ENCODE data around the gene KIF6.

The KIF6 gene

DNA sequence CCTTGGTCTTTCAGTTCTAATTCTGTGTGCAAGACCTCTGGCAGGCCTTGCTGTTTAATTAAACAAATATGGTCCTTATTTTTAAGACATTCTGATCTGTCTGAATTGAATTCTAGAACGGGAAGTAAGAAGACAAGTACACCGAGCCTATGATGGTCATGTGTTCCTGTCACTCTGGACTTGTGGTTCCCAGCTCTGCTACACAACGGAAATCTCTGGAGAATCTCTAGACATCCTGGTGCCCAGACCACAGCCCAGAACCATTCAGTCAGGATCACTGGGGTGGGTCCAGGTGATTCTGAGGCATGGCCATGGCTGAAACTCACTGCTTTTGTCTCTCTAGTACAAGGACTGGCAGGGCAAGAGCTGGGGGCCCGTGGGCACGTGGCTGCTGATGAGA lies 386.8 kb downstream of the KIF6 start:
- DNase-seq = no peak

DNA sequence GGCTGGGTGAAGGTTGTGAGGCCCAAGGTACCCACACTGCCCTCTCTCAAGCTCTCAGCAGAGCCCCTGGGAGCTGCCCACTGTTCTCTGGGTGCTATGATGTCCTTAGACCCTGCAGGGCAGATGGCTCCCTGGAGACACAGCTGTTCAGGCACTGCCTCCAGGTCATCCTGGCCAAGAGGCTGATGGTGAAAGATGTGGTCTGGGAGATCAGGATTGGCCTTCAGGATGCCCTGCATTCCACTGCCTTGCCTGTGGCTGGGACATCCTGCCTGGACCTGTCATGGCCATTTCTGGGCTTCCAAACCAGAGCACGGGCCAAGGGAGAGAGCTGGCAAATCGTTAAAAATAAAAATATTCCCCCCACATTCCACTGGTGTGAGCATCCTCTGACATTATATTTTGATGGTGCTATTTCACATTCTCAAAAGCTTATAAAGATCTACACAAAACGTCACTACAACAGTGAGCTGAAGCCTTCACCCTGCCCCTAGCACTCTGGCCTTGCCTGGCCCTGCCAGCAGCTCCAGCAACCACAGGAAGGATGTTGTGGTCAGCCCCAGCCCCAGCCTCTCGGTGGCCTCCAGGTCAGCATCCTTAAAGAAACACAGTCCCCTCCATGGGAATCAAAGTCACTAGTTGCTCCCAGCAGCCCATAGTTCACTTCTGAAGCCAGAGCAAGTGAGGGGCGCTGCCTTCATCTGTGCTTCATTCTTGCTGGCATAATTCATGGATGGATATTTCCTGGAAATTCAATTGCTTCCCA lies 389.2 kb downstream of the KIF6 start:
- DNase-seq = no peak

DNA sequence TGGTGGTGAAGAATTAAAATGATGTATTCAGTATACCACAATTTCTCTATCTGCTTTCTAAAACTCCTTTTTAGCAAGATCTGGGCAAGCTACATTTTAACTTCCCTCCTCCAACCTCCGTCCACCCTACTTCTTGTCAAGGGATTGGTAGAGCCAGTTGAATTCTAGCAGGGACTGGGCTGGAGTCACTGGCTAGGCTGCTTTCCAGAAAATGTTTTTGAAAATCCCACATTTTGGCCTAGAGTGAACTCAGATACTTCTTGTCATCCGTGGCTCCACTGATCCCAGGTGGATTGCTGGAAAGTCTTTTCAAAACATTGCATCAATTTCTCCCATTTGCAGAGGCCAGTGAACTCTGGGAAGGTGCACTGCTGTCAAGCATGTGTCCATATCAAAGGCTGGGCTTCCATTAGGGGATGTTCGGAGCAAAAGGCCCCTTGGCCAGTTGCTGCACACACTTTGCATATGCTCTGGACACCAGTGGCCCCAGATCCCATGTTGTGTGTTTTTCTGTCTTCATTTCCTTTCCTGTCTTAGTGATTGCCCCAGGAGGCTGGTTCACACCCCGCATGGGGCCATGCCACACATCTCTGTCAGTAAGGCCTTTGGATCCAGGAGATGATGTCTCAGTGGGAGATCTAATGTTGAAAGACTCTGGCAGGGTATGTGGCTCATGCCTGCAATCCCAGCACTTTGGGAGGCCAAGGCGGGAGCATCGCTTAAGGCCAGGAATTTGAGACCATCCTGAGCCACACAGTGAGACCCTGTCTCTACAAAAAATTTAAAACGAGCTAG lies 391.4 kb downstream of the KIF6 start:
- DNase-seq = no peak

DNA sequence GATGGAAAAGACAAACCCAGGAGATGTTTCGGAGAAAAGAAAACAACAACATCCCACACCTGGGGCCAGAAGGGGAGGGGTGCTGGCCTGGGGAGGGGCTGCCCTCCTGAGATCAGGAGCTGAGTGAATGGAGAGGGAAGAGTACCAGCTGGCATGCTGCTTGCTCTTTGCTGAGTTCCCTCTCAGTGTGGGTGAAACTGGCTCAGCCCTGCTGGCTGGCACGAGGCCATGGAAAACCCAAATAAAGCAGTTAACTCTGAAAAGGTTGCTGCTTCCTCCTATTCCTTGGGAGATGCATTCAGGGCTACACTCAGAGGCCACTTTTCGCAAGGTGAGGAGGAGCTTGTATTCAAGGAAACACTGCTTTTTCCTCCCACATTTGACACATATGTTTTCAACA lies 394.7 kb downstream of the KIF6 start:
- no peak for DNase-seq

DNA sequence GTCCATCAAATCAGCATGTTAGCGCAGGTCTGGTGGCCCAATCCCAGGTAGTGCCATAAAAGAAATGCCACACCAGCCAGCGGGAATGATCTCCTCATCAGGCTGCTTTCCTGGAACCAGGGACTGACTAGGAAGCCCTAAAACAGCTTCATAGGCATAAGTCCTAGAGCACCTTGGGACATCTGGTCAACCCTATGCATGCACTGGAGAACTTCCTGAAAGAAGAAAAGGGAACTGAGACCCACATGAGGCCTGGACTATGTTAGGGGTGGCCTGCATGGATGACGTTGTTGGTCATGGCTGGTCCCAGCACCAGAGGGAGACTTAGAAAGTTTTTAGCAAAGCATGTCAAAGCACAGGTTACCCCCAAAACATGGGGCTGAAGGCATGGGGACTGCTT lies 395.2 kb downstream of the KIF6 start:
- DNase-seq = no peak

DNA sequence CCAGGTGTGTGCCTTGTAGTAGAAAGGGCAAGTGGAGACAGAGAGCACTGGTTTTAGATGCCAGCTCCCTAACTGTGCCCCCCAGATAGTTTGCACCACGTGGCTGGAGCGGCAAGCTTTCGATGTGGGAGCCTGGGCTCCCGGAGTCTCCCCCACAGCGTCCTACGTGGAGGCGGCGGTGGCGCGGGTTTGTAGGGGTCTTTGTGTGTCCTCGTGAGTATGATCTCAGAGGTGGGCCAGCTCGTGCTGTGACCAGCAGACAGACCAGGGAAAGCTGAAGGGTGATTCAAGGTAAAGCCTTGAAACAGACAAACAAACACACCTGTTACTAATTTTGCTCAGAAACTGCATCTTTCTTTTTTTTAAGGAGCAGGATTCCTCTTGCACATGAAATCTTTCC lies 397.1 kb downstream of the KIF6 start:
- DNase-seq = no peak

DNA sequence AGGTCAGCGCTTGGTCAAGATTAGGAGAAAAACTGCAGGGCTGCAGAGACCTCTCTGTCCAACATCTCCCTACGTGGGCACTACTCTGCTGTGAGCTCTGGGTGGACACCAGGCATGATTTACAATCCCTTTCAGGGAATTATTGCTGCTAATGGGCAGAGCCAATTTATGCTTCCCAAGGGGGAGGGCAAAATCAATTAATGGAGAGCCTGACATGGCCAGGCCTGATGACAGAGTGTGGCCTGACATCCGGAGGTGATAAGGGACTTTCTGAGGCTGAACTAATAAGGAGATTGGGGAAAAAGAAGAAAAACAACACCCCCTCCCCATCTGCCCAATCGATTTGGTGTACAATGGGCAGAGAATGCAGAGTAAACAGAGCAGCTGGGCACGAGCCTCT lies 397.7 kb downstream of the KIF6 start:
- DNase-seq = no peak

DNA sequence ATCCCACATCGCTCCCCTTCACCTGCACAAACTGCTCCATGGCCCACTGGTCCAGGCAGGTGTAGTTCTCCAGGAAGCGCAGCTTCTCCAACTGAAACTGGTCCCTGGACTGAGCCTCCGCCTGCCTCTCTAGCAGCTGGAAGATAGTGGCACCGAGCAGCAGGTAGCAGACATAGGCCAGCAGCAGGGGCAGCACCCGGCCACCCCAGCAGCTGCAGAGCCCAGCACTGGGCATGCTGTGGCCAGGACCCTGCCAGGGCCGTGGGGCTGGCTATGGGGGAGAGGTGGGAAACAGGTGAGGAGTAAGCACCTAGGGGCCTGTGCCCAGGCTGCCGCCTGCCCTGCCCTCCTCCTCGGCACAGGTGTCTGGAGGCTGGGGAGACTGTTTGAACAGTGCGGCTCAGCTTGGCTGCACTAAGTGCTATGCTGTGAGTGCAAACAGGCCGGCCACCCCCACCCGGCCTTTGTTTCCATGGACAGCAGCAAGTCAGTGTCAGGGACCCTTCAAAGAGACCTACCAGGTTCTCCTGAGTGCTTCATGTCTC lies 402.8 kb downstream of the KIF6 start, which contains the start of gene KCNK16:
Gene KCNK16 (minus strand): TSS at position 397 of the 545 bp plus-strand sequence. CDS start 162 bp downstream, at position 235.
- no peak for DNase-seq

DNA sequence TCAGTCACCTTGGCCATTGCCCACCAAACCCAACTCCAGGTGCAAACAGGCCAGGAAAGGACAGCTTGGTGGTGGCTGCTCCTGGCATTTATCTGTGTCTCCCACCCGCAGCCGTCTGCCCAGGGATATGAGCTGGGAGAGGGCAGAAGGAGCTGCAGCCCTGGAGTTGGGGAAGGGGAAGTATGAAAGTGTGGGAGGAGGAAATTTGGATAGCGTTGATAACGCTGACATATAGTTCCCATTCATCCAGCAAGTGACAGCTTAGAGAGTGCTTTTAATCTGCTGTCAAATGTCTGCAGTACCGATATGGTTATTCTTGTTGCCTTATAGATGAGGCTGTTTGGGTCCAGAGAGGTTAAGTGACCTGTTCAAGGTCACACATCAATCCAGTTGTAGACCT lies 403.4 kb downstream of the KIF6 start:
- DNase-seq = no peak

DNA sequence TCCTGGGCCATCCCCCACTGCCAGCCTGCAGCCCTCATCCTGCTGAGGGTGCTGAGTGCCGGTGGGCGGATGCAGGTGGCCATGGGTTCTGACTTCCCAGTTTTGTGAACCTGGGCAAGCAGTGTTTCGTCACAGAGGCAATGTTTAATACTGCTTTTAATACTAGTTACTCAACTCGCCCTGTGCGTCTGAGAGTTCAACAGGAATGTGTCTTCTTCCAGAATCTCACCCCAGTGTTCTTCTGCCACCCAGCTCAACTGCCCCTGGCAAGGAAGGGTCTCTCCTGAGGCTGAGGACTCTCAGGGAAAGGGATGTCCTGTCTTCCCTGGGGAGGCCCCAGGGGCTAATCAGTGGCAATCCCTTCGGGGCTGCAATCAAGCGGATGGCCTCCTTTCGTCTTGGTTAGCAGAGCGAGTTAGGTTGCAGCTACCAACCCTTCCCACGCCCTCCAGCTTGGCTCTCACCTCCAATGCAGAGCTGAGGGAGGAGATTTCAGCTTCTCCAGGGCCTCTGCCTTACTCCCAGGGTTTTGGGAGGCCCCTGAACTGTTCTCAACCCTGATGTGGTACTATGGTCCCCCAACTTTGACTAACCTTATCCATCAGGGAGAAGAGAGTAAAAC lies 404.7 kb downstream of the KIF6 start:
- no peak for DNase-seq

DNA sequence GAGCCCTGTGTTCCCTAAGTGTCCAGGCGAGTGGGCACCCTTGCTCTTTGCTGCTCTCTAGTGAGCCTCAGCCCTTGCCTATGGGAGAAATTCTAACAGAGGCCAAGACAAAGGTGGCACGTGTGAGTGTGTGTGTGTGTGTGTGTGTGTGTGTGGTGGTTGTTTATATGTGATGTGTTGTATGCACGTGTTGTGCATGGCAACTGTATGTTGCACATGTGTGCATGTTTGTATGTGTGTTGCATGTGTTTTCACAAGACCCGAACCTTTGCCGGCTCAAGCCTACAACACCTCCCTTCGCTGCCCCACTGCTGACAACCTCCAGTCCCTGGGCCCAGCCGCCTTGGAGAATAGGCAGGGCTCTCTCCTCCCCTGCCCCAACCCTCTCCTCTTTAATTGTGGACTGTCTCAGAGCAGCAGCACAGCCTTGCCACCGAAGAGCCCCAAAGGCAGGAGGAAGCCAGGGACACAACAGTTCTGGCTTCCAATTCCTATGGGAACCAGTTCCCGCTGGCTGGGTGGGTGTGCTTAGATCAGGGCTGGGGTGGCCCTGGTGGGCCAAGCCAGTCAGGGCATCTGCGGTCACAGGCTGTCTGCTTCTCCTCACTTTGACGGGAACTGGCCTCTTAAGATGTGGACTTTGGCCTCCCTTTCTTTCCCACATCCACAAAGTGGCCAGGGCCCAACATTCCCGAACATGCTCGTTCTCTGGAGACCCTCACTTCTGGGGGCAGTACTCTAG lies 405.4 kb downstream of the KIF6 start:
- DNase-seq = no peak

DNA sequence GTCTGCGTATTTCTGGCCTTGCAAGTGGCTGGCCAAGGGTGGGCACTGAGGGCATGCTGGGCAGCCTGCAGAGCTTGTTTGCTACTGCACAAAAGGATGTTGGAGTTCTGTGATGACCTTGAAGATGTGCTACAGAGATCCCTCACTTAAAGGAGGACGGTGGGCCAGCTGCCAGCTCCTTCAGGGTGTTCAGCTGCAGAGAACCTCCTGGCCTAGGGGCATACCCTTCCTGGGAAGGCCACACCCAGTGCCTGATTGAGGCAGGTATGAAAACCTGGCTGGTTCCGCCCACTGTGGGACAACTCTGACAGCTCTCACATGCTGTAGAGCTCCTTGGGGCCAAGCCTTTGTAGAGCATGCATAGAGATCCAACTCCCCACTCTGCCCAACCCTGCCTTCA lies 408.0 kb downstream of the KIF6 start:
- DNase-seq = no peak

DNA sequence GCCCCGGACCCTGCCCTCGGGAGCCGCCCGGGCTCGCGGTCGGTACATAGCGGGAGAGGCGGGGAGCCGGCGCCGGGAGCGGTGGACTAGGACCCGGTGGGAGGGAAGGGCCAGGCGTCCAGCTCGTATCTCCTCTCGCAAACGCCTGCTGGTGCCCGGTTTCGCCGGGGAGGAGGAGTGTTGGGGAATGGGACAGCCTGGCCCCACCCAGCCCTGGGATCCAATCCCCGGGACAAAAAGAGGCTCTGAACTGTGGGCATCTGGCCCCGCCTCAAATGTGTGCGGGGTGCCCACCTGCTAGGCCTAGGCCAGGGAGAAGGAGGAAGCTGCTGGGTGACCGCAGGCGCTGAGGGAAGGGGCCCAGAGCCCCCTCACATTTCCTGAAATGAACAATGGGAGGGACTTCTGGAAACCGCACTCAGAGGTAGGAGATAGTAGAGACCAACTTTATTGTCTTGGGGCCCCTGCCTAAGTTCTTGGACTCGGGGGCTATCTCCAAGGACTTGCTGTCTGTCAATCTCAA lies 410.9 kb downstream of the KIF6 start, which contains the start of gene KCNK17:
Gene KCNK17 (minus strand): TSS at position 147 of the 523 bp plus-strand sequence. CDS start 99 bp downstream, at position 48.
- no peak for DNase-seq

DNA sequence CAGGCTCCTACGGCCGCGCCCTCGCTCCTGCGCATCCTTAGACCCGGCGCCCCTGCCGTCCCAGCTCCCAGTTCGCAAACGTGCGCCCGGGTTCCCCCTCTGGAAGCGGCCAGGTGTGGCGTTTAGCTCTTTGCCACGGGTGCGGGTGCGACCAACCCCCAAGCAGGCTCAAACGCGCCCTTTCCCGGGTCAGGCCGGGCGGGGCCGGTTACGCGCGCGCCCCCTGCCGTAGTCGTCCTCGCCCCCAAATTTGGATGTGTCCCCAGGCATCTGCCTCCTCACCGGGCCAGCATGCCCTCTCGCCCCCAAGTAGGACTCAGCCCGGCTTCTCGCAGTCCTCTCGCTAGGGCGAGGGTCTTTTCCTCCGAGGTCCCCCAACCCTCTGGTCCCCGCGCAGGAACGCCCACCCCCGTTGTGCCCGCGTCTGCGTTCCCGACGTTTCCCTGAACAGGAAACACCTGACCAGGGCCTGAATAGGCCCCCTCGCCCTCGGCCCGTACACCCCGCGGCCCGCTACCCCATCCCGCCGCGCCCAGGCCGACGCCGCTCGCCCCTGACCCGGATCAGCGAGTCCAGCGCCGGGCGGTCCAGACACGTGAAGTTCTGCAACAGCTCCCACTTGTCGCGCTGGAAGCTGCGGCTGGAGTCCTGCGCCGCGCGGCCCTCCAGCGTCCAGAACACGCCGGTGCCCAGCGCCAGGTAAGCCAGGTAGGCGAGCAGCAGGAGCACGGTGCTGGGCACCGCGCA lies 411.5 kb downstream of the KIF6 start:
- no peak for DNase-seq

DNA sequence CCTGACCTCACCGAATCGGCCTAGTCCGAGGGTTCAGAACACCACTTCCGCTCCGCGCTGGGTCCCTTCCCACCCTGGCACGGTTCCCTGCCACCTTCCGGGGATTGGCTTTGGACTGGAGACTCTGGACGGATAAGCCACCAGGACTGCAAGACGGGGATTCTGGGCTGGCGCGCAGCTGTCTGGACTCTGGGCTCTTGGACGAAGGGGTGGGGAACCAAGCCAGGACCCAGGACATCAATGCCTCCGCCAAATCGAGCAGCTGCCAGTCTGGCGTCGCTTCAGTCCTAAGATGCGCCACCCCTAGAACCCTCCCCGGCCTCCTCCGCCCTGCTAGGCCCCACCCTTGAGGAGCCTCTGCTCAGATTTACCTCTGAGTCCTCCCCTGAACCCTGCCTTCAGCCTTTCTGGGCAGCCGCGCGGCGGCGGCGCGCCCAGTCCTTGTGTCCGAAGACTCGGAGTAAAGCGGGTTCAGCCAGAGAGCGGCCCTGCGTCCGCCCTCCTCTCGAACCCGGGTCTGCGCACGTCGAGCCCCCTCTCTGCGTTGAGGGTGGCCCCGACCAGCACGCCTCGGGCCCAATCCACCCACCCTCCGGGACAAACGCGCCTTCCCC lies 412.2 kb downstream of the KIF6 start:
- DNase-seq = no peak

DNA sequence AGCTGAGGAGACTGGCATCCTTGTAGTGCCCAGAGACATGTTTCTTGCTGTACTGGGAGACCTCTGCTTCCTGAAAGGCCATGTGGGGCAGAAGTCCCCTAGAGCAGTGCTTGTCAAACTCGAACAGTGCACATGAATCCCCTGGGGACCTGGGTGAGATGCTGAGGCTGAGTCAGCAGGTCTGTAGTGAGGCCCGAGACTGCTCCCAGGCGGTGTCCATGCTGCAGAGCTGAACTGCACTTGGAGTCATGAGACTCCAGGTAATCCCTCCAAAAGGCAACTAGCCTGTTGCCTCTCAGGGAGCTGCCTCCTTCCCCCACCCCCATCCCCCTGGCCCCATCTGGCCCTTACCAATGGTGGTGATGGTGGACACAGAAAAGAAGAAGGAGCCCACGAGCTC lies 414.7 kb downstream of the KIF6 start:
- DNase-seq = no peak

DNA sequence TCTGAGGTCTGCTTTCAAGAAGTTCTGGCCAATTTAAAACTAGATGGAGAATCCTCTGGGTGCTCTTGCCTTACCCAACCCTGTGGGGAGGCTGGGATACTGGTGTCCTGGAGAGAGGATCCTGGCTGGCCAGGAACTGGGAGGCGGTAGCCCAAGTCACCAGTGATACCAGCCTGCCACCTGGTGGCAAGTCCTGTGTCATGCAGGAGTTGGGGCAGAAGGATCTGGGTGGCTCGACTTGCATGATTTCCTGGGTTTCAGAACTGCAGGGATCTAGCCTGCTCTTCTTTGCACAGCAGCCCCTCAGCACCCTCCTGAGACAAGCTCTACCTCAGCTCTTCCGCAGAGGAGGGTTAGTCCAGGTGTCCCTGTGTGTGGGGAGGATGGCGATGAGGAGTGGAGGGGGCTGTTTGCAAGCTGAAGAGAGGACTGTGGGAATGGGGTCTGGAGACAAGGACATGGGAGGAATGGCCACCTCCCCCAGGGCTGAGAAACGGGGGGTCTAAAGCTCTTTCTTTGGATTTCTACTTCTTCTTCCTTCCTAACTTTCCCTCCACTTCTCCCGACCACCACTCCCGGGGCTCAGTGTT lies 415.2 kb downstream of the KIF6 start:
- peak; percentile 33 for DNase-seq

DNA sequence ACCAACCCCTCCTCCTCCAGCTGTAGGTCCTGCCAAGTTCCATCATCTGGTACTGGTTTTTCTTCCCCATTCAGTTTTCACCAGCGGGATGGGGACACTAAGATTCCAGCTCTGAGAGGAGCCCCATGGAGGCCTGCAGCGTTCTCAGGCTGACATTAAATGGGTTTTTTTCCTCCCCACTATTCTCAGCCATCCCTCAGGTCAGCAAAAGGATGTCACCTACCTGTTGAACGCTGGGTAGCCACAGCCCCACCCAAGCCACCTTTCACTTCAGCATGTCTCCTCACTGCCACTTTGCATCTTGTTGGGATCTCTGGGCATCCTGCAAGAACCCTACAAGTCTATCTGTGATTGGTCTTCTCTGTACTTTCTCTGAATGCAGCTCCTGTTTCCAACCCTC lies 417.7 kb downstream of the KIF6 start:
- no peak for DNase-seq

DNA sequence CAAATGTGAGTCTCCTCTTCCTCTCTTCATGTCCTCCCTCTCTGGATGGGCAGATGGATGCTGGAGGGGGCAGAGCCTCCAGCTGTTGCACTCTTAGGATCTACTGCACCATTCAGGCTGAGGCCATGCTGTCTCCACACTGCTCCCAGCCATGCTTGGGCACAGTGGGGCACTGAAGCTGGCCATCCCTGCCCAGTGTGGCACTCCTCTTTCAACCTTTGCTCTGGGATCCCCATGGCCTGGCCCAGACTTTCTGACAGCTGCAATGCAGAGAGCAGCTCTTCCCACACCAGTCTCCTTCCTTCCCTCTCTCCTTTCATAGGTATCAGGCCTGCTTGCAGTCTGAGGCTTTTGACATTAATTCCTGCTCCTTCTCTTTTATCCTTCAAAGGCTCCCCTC lies 420.3 kb downstream of the KIF6 start:
- no peak for DNase-seq

DNA sequence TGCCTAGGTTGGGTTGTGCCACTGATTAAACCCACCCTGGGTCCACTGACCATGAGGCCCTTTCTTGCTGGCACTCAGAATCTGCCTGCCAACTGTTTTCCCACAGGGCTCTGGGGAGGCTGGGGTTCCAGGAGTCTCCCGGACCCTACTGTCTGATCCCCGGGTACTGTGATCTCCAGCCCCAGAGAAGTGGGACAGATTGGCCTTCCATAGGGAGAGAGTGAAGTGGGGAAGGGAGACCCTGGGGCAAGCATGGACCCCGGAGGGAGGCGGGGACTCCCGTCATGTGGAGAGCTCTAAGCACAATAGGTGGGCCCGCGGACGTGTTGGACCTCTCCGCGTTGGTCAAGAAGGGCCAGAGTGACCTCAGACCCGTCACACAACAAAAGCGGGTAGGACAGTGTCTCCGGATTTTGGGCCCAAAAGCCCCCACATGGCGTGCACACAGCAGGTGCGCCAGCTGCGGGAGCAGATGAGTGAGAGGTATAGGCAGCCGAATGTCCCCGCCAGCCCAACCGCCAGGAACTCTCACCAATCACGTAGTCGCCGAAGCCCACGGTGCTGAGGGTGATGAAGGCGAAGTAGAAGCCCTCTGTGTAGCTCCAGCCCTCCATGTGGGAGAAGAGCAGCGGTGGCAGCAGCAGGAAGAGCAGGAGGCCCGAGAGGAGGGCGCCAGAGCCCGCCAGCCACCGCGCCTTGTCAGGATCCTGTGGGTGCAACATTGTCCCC lies 421.6 kb downstream of the KIF6 start:
- no peak for DNase-seq
